Fibroblast of pulmonary artery (primary cell): ENCODE data around the gene SEPTIN8.

ENCODE experiments used
- DNase-seq: peaks from one replicate; pipeline ENCODE4 v3.0.0-alpha.2; 2010; ENCODE audit warnings: low read depth
- H3K4me3 ChIP-seq: replicated peaks from 2 replicates; pipeline ENCODE4 v1.5.1; 2011; ENCODE audit warnings: low read depth, mild to moderate bottlenecking, control low read depth, low read length, moderate library complexity
- TF ChIP-seq, protein P1 (sequence below): IDR thresholded peaks from 2 replicates; pipeline ENCODE4 v1.5.1; 2011; ENCODE audit warnings: mild to moderate bottlenecking, control low read depth, low read length, inconsistent platforms; ENCODE audit errors: missing control alignments

SEPTIN8 gene

DNA sequence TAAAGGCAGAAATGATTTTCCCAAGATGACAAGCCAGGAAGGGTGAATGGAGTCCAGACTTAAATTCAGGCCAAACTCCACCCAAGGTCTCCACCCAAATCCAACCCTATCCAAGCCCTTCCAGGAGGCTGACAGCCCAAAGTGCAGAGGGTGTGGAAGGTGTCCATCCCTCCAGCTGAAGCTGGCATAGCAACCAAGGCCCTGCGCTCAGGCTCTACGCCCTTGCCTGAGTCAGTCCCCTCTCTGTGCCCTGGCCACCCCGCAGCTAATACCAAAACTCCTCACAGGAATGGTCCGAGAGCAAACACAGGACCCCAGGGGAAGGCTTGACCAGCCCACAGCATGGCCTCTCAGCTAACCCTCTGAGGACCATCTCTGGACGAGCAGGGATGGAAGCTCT, 2.1 kb downstream of the SEPTIN8 start:
- H3K4me3 ChIP-seq = no peak overlapping the region
- no peak for DNase-seq

DNA sequence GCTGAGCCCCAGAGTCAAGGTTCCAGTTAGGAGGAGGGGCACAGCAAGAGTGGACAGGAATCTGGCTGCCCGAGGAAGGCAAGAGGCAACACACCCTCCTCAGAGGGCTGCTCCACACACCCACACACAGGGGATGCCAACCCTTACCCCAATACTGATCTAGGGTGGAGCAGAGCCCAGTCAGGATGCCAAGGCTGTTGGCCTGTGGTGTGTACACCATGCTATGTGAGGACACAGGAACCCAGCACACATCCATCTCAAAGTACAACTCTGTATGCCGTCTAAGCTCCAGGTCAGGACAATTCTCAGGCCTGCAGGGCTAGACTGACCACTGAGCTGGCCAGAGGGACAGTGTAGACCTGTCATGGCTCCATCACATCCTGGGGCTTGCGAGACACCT, 2.6 kb downstream of the SEPTIN8 start:
- TF ChIP-seq, protein P1, sequence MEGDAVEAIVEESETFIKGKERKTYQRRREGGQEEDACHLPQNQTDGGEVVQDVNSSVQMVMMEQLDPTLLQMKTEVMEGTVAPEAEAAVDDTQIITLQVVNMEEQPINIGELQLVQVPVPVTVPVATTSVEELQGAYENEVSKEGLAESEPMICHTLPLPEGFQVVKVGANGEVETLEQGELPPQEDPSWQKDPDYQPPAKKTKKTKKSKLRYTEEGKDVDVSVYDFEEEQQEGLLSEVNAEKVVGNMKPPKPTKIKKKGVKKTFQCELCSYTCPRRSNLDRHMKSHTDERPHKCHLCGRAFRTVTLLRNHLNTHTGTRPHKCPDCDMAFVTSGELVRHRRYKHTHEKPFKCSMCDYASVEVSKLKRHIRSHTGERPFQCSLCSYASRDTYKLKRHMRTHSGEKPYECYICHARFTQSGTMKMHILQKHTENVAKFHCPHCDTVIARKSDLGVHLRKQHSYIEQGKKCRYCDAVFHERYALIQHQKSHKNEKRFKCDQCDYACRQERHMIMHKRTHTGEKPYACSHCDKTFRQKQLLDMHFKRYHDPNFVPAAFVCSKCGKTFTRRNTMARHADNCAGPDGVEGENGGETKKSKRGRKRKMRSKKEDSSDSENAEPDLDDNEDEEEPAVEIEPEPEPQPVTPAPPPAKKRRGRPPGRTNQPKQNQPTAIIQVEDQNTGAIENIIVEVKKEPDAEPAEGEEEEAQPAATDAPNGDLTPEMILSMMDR = no peak
- DNase-seq = no peak
- H3K4me3 ChIP-seq = no peak overlapping the region

More for the DNA sequence above, 2.1 kb downstream of the SEPTIN8 start:
- TF ChIP-seq, protein P1 = no peak

DNA sequence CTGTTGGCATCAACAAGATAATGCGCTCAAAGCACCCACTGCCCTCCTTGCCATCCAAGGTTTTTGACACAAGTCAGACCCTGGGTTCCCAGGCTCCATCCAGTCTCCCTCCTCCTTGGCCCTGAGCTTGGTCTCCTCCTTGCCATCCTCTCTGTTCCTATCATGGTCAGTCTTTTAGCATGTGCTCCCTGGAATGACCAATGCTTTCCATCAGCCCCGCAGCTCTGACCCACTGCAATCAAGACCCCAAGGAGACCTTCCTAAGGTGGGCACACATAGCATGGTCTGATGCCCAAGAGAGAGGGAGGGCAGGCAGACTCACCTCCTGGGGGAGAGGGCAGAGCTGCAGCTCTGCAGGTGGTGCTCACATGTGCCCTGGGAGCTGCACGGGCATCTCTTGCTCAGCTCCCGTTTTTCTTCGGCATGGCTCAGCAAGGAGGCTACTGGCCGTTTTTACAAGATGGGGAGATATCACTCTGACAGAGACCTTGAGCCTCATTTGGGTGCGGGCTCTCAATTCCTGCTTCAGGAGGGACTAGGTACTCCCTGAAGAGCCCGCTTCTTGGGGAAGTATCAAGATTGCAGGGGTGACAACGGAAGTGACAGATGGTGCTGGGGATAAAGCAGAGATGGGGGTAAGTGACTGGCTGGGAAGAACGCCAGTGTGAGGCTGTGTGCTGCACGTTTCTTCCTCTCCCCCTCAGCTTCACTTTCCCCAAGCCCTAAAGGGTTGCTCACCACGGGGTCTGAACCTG, 3.3 kb downstream of the SEPTIN8 start:
- TF ChIP-seq, protein P1 = no peak
- DNase-seq = no peak
- no peak overlapping the region for H3K4me3 ChIP-seq

DNA sequence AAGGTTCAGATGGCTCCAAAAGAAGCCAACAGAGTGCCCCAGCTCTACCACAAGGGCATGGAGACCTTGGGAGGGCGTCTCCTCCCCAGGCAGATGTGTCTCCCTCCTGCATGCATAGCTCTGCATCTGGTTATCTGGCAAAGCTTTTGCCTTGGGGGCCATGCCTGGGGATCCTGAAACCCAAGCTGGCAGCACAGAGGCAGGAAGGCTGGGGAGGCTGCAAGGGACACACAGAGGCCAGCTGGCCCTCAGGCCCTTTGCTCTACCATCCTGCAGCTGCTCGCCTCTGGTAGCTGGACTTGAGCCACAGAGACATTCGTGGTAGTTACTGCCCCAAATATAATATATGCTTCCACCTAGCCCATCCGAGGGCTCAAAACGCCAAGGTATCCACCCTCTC, 3.9 kb downstream of the SEPTIN8 start:
- H3K4me3 ChIP-seq = no peak overlapping the region
- TF ChIP-seq, protein P1 = no peak
- DNase-seq = no peak

DNA sequence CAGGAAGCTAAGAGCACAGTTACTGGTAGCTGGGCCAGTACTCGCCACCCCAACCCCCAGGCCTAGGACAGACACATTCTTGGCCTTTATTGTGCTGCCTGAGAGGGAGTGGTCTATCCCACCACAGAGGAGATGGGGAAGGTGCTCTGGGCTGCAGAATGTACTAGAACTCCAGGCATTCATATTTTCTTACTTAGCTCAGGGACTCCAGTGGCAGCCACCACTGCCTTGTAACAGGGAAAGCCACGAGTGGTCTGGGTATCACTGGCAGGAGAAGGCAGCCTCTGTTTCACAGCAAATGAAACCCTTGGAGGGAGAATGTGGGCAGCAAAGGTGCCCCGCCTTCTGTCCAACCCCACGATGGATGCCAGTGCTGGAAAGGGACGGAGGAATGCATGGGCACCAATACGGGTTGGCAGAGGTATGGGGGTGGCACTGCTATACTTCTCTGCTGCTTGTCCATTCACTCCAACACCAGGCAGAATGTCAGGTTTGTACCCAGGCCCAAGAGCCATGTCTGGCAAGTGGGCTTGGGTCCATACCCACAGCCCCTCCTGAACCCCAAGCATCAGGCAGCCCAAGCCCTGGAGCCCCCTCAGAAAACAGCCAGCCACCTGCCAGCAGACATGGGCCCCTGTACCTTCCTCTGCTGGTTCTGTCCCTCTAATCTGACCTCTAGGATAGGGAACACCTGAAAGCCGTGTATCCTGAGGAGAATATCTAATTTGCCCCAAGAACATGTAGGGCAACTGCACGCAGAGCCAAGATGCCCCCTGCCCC, 4.6 kb downstream of the SEPTIN8 start:
- TF ChIP-seq, protein P1 = no peak
- no peak for DNase-seq
- H3K4me3 ChIP-seq = no peak overlapping the region

DNA sequence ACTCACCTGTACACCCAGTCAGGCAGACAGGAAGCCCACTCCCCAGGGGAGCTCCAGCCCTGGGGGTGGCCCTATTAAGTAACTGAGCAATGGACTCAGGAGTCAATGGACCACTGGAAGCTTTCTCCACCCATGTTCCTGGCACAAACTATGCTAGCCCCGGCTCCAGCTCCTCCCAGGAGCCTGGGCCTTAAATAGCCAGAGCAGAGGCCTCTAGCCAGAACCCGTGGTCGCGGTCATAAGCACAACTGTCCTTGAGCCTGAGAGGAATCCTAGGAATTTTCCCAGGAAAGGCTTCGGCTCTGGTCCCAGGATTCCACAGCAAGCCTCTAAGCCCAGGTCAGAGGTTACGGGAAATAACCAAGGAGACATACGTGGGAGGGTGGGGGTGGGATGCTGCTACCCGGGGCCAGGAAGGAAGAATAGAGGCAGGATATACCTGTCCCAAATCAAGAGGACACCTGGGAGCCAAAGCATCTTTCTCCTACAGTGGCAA, 5.5 kb downstream of the SEPTIN8 start:
- DNase-seq = peak; percentile 79
- H3K4me3 ChIP-seq = no peak overlapping the region
- TF ChIP-seq, protein P1 = no peak
